ENCODE measurements around the gene ASB7.

- TF ChIP-seq CTCF (conservative IDR thresholded peaks at IDR 0.05; ENCODE audit: low read depth, low read length) = no peak
- no peak for TF ChIP-seq EZH2 (IDR thresholded peaks at IDR 0.05; ENCODE audit: borderline replicate concordance, low read depth, low read length, poor library complexity, severe bottlenecking)
Measured at GRCh38 chr15:100616700-100617099, 14.3 kb downstream of the ASB7 start.

Data from A673 (cell line).